Liver (tissue), 9 donors: ENCODE measurements around the gene KAT6B. TPM values are rescaled to one million over a fixed set of nuclear protein-coding genes. Genes with fewer than 3 reads are reported as not detected.

Source experiments
- DNase-seq: peaks from one replicate; pipeline ENCODE4 v3.0.0-alpha.2; 2017; ENCODE audit warnings: low spot score
- H3K27ac ChIP-seq, 2 donors: one replicate each; pipeline ENCODE4 v1.7.0; 2013; ENCODE audit warnings: inconsistent platforms in 2 of 2, low read length in 2 of 2, control low read depth in 1 of 2, low read depth in 1 of 2, mild to moderate bottlenecking in 1 of 2
- H3K27me3 ChIP-seq, 4 donors: one replicate each; pipeline versions ENCODE4 v1.6.1 to v1.7.0; 2013; ENCODE audit warnings: low read length in 3 of 4, inconsistent platforms in 1 of 4, mild to moderate bottlenecking in 1 of 4, moderate library complexity in 1 of 4; ENCODE audit not compliant: control insufficient read depth in 4 of 4, insufficient read depth in 4 of 4
- H3K36me3 ChIP-seq, 4 donors: one replicate each; pipeline versions ENCODE4 v1.6.1 to v1.7.0; 2013; ENCODE audit warnings: low read length in 3 of 4, mild to moderate bottlenecking in 3 of 4, low read depth in 1 of 4, moderate library complexity in 1 of 4; ENCODE audit not compliant: control insufficient read depth in 4 of 4, insufficient read depth in 3 of 4
- H3K4me1 ChIP-seq, 4 donors: one replicate each; pipeline versions ENCODE4 v1.6.1 to v1.7.0; 2013; ENCODE audit warnings: low read length in 3 of 4, mild to moderate bottlenecking in 3 of 4, moderate library complexity in 1 of 4; ENCODE audit not compliant: control insufficient read depth in 4 of 4, insufficient read depth in 4 of 4
- H3K4me3 ChIP-seq, 3 donors: one replicate each; pipeline versions ENCODE4 v1.6.1 to v1.7.0; 2013; ENCODE audit warnings: low read length in 3 of 3, control low read depth in 1 of 3, low read depth in 1 of 3, mild to moderate bottlenecking in 1 of 3
- H3K9ac ChIP-seq, 2 donors: one replicate each; pipeline ENCODE4 v1.7.0; 2013; ENCODE audit warnings: low read length in 2 of 2, mild to moderate bottlenecking in 2 of 2, moderate library complexity in 2 of 2, control low read depth in 1 of 2, low read depth in 1 of 2
- H3K9me3 ChIP-seq, 4 donors: one replicate each; pipeline versions ENCODE4 v1.6.1 to v1.7.0; 2013; ENCODE audit warnings: low read length in 3 of 4; ENCODE audit not compliant: control insufficient read depth in 4 of 4
- EGR1 ChIP-seq, 2 donors: IDR thresholded peaks; 2 replicates each; pipeline ENCODE4 v1.6.1; 2016 to 2018; ENCODE audit warnings: antibody characterized with exemption in 2 of 2, low read depth in 2 of 2
- FOXA1 ChIP-seq: IDR thresholded peaks from 2 replicates; pipeline ENCODE4 v1.6.1; 2016; ENCODE audit warnings: antibody characterized with exemption
- GABPA ChIP-seq, 2 donors: IDR thresholded peaks in 1 of 2; conservative IDR thresholded peaks in 1 of 2; 2 replicates each; pipeline ENCODE4 v1.6.1; 2016; ENCODE audit warnings: antibody characterized with exemption in 2 of 2, mild to moderate bottlenecking in 1 of 2, moderate library complexity in 1 of 2
- HNF4A ChIP-seq, 2 donors: conservative IDR thresholded peaks; 2 replicates each; pipeline ENCODE4 v1.6.1; 2016; ENCODE audit warnings: antibody characterized with exemption in 2 of 2, mild to moderate bottlenecking in 2 of 2
- JUND ChIP-seq, 2 donors: IDR thresholded peaks; 2 replicates each; pipeline ENCODE4 v1.6.1; 2016; ENCODE audit warnings: antibody characterized with exemption in 2 of 2
- NR2F2 ChIP-seq: IDR thresholded peaks from 2 replicates; pipeline ENCODE4 v1.6.1; 2016; ENCODE audit warnings: antibody characterized with exemption
- RAD21 ChIP-seq, 2 donors: IDR thresholded peaks; 2 replicates each; pipeline ENCODE4 v1.6.1; 2016; ENCODE audit warnings: antibody characterized with exemption in 2 of 2, mild to moderate bottlenecking in 2 of 2
- RXRA ChIP-seq, 2 donors: IDR thresholded peaks; 2 replicates each; pipeline ENCODE4 v1.6.1; 2017 to 2018; ENCODE audit warnings: antibody characterized with exemption in 2 of 2, mild to moderate bottlenecking in 1 of 2
- SP1 ChIP-seq: IDR thresholded peaks from 2 replicates; pipeline ENCODE4 v1.6.1; 2018; ENCODE audit warnings: antibody characterized with exemption, mild to moderate bottlenecking
- TAF1 ChIP-seq: conservative IDR thresholded peaks from 2 replicates; pipeline ENCODE4 v1.6.1; 2016; ENCODE audit warnings: antibody characterized with exemption, mild to moderate bottlenecking
- YY1 ChIP-seq: IDR thresholded peaks from 2 replicates; pipeline ENCODE4 v1.6.1; 2016; ENCODE audit warnings: antibody characterized with exemption, mild to moderate bottlenecking
- WGBS: extraction: QIAGEN DNeasy Blood & Tissue Kit; methylation state at CpG from one replicate; pipeline ENCODE4 v1.1.7; 2013; 5-methylcytosine and 5-hydroxymethylcytosine counted together
- polyA plus RNA-seq, 2 donors: library from polyadenylated mRNA; stranded (reverse) in 1 of 2; unstranded in 1 of 2; fragments of 200-250 nt in 1 of 2; fragments of >200 nt in 1 of 2; fragmentation: Nextera tagmentation in 1 of 2; extraction: Ambion mirVana in 1 of 2; gene quantifications; one replicate each; pipeline versions ENCODE4 v1.2.1 to v1.2.3, GENCODE V29; 2013 to 2015
- total RNA-seq, 2 donors: library from RNA; depleted of rRNA; stranded (reverse); fragments of >200 nt; gene quantifications; one replicate each; pipeline ENCODE4 v1.2.3, GENCODE V29; 2014
- TF ChIP-seq, protein P1 (sequence below): IDR thresholded peaks from 2 replicates; pipeline ENCODE4 v1.6.1; 2016; ENCODE audit warnings: antibody characterized with exemption
- TF ChIP-seq, protein P2 (sequence below): IDR thresholded peaks from 2 replicates; pipeline ENCODE4 v1.6.1; 2016; ENCODE audit warnings: antibody characterized with exemption, mild to moderate bottlenecking
- TF ChIP-seq, protein P3 (sequence below): IDR thresholded peaks from 2 replicates; pipeline ENCODE4 v1.6.1; 2016; ENCODE audit warnings: antibody characterized with exemption
- TF ChIP-seq, protein P4 (sequence below): IDR thresholded peaks from 2 replicates; pipeline ENCODE4 v1.6.1; 2016; ENCODE audit warnings: antibody characterized with exemption
- TF ChIP-seq, protein P5 (sequence below): fragments of 150-350 bp; IDR thresholded peaks from 2 replicates; pipeline ENCODE4 v1.5.1; 2017; ENCODE audit warnings: improper control_type of control experiment, low read depth, low read length; ENCODE audit not compliant: missing input control
- donor health status: healthy.
- donor health status: healthy.
- donor health status: healthy.
- donor health status: healthy.
- donor health status: healthy.

KAT6B gene
- total and polyA plus RNA-seq, 4 donors = 2.0 to 21.2 (median 8.8) TPM

DNA sequence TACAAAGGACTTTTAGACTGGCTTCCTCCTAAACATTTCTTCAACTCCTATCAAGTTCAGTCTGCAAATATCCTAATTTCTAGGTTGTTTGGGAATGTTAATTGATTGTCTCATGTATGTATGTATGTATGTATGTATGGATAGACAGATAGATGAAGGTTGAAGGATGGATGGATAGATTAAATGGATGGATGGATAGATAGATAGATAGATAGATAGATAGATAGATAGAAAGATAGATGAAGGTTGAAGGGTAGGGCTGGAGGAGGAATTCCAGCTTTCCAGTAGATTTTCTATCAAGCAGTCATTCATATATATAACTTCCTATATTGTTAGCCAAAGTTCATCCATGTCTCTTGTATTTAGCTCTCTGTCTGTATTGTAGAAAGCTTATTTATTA lies 85.8 kb downstream of the KAT6B start:
- H3K36me3 ChIP-seq = no peaks in the 10 kb centered on the region
- no peak overlapping the region for H3K9ac ChIP-seq
- H3K4me3 ChIP-seq = no peak overlapping the region
- H3K27me3 ChIP-seq = no peaks in the 10 kb centered on the region
- no peaks in the 10 kb centered on the region for H3K9me3 ChIP-seq
- DNase-seq = no peak
- H3K4me1 ChIP-seq = peaks cover 0 to 8% (median 3%) of the 10 kb centered on the region in 4 donors
- TF ChIP-seq, protein P1, sequence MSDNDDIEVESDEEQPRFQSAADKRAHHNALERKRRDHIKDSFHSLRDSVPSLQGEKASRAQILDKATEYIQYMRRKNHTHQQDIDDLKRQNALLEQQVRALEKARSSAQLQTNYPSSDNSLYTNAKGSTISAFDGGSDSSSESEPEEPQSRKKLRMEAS = no peak
- TF ChIP-seq SP1 (no peak), RAD21 (IDR thresholded peaks at IDR 0.05) (no peak), YY1 (no peak), EGR1 (IDR thresholded peaks at IDR 0.05; ENCODE audit: low read depth in 2 of 2) (no peak), RXRA (IDR thresholded peaks at IDR 0.05) (no peak), GABPA (IDR thresholded peaks at IDR 0.05 in 1 of 2, conservative IDR thresholded peaks at IDR 0.05 in 1 of 2) (no peak), HNF4A (conservative IDR thresholded peaks at IDR 0.05) (no peak), FOXA1 (no peak), TAF1 (no peak), NR2F2 (no peak), JUND (IDR thresholded peaks at IDR 0.05) (no peak)
- TF ChIP-seq, protein P2, sequence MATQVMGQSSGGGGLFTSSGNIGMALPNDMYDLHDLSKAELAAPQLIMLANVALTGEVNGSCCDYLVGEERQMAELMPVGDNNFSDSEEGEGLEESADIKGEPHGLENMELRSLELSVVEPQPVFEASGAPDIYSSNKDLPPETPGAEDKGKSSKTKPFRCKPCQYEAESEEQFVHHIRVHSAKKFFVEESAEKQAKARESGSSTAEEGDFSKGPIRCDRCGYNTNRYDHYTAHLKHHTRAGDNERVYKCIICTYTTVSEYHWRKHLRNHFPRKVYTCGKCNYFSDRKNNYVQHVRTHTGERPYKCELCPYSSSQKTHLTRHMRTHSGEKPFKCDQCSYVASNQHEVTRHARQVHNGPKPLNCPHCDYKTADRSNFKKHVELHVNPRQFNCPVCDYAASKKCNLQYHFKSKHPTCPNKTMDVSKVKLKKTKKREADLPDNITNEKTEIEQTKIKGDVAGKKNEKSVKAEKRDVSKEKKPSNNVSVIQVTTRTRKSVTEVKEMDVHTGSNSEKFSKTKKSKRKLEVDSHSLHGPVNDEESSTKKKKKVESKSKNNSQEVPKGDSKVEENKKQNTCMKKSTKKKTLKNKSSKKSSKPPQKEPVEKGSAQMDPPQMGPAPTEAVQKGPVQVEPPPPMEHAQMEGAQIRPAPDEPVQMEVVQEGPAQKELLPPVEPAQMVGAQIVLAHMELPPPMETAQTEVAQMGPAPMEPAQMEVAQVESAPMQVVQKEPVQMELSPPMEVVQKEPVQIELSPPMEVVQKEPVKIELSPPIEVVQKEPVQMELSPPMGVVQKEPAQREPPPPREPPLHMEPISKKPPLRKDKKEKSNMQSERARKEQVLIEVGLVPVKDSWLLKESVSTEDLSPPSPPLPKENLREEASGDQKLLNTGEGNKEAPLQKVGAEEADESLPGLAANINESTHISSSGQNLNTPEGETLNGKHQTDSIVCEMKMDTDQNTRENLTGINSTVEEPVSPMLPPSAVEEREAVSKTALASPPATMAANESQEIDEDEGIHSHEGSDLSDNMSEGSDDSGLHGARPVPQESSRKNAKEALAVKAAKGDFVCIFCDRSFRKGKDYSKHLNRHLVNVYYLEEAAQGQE = no peak
- TF ChIP-seq, protein P3, sequence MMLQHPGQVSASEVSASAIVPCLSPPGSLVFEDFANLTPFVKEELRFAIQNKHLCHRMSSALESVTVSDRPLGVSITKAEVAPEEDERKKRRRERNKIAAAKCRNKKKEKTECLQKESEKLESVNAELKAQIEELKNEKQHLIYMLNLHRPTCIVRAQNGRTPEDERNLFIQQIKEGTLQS = no peak
- TF ChIP-seq, protein P4, sequence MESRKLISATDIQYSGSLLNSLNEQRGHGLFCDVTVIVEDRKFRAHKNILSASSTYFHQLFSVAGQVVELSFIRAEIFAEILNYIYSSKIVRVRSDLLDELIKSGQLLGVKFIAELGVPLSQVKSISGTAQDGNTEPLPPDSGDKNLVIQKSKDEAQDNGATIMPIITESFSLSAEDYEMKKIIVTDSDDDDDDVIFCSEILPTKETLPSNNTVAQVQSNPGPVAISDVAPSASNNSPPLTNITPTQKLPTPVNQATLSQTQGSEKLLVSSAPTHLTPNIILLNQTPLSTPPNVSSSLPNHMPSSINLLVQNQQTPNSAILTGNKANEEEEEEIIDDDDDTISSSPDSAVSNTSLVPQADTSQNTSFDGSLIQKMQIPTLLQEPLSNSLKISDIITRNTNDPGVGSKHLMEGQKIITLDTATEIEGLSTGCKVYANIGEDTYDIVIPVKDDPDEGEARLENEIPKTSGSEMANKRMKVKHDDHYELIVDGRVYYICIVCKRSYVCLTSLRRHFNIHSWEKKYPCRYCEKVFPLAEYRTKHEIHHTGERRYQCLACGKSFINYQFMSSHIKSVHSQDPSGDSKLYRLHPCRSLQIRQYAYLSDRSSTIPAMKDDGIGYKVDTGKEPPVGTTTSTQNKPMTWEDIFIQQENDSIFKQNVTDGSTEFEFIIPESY = no peak
- TF ChIP-seq, protein P5, sequence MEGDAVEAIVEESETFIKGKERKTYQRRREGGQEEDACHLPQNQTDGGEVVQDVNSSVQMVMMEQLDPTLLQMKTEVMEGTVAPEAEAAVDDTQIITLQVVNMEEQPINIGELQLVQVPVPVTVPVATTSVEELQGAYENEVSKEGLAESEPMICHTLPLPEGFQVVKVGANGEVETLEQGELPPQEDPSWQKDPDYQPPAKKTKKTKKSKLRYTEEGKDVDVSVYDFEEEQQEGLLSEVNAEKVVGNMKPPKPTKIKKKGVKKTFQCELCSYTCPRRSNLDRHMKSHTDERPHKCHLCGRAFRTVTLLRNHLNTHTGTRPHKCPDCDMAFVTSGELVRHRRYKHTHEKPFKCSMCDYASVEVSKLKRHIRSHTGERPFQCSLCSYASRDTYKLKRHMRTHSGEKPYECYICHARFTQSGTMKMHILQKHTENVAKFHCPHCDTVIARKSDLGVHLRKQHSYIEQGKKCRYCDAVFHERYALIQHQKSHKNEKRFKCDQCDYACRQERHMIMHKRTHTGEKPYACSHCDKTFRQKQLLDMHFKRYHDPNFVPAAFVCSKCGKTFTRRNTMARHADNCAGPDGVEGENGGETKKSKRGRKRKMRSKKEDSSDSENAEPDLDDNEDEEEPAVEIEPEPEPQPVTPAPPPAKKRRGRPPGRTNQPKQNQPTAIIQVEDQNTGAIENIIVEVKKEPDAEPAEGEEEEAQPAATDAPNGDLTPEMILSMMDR = no peak
- H3K27ac ChIP-seq = no peak overlapping the region

DNA sequence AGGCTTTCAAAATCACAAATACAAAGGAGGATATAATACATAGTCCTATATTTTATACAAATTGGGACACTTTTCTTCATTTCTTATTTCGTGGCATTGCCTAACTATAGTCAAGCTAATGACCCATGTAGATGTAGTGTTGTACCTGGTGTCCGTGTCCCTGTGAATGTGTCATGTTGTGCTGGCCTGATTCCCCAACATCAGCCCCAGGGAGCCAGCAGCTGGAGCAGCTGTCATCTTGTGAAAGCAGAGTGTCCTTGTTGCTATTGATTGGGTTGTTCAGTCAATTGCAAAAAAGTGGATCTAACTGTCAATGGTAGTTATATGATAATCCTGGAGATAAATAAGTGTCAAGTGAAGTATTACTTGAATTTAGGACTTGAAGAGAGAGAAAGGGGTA lies 86.3 kb downstream of the KAT6B start:
- H3K9ac ChIP-seq = no peak overlapping the region
- peaks cover 1 to 8% (median 3%) of the 10 kb centered on the region in 4 donors for H3K4me1 ChIP-seq
- DNase-seq = no peak
- H3K9me3 ChIP-seq = no peaks in the 10 kb centered on the region
- H3K27me3 ChIP-seq = no peaks in the 10 kb centered on the region
- H3K4me3 ChIP-seq = no peak overlapping the region
- WGBS = 82% methylated on average over 2 of the region's 2 CpGs
- H3K36me3 ChIP-seq = no peaks in the 10 kb centered on the region
- TF ChIP-seq RAD21 (IDR thresholded peaks at IDR 0.05) (peak in 1 of 2 donors; percentile 19), TAF1 (no peak), HNF4A (conservative IDR thresholded peaks at IDR 0.05) (peak in 1 of 2 donors; percentile 9)
- H3K27ac ChIP-seq = no peak overlapping the region
